Measurements from ENCODE around the gene SLC25A13.

The SLC25A13 gene

DNA sequence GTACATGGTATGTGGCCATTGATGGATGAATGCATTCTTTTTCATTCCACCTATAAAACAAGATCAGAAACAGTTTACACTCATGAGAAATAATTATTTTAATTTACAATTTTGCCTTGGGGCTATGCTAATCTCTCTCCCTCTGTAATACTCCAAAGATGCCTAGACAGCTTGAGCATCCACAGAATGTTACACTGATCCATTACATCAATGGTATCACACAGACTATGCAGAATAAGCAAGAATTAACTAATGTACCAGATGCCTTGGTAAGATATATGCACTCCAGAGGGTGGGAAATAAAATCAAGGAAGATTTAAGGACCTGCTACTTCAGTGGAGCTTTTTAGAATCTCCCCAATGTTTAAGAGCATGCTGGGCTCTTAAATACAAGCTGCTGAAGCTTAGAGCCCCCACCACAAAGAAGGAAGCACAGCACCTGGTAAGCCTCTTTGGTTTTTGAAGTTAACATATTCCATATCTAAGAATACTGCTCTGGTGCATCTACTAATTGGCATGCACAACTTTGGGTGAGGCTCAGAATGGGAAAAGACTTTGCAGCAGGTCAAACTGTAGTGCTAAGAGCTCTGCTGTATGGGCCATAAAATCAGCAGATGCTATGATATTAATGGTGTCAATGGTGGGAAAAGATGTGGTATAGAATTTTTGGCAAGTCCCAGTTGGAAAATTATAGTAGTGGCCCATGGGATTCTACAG lies 219.6 kb downstream of the SLC25A13 start:
- DNase-seq (ENCODE audit: low read depth in 1 of 2, low spot score in 1 of 2): no peak

GRCh38 chr7:96100737-96101136 lies 221.2 kb downstream of the SLC25A13 start:
- no peak for DNase-seq (ENCODE audit: low read depth in 1 of 2, low spot score in 1 of 2)

- DNase-seq (ENCODE audit: low read depth in 1 of 2, low spot score in 1 of 2): no peak
Measured at GRCh38 chr7:96097835-96098234, 224.1 kb downstream of the SLC25A13 start.

DNA sequence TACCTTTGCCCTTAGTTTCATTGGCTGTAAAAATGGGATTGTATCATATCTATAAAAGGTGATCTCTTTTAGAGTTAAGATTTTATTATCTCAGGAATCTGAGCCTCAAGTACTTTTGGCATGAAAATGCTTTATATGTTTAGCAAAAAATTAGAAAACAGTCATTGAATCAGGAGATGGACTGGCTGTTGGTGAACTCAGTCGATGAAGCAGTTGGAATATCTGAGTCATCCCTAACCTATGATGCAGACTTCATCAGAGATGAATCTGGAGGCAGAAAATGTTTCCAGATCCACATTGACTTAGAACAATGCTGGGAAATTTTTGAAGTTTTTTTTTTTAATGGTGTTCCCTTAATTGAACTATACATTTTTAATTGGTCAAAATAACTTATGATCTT lies 228.5 kb downstream of the SLC25A13 start:
- DNase-seq (ENCODE audit: low read depth in 1 of 2, low spot score in 1 of 2): no peak

DNA sequence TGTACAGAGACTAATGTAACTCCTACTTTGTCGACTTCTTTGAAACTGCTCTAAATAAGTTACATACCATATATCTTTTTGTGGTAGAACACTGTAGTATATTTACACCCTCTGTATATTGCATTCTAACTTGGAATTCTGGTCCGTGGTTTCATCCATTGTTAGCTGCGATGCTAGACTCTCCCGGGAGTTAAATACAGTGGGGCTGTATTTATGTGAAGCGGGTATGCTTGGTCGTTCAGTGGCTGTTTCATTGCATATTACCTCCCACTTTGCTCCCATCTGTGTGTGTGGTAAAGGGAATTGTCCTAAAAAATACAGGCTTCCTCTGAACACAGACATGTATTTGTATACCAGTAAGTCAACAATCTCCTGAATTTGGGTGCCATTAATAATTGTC lies 231.1 kb downstream of the SLC25A13 start:
- no peak for DNase-seq (ENCODE audit: low read depth in 1 of 2, low spot score in 1 of 2)

DNA sequence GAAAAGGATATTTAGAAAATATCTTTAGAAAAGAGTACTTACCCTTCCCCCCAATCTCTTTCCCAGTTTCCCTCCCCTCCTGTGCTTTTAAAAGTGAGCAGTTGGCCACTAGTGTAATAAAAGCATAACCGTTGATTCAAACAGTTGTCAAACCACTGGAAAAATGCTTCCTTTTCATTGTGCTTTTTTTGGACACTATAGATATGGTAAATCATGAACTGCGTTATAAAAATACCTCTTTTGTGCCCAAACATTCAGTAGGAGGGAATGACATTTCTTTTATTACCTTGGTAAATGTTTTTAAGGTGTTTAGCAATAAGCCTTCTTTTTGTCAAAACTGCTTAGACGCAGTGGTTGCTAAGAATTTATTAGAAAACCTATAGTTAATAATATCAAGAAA lies 232.4 kb downstream of the SLC25A13 start:
- no peak for DNase-seq (ENCODE audit: low read depth in 1 of 2, low spot score in 1 of 2)

GRCh38 chr7:96088579-96088978 lies 233.3 kb downstream of the SLC25A13 start:
- DNase-seq (ENCODE audit: low read depth in 1 of 2, low spot score in 1 of 2): no peak

DNA sequence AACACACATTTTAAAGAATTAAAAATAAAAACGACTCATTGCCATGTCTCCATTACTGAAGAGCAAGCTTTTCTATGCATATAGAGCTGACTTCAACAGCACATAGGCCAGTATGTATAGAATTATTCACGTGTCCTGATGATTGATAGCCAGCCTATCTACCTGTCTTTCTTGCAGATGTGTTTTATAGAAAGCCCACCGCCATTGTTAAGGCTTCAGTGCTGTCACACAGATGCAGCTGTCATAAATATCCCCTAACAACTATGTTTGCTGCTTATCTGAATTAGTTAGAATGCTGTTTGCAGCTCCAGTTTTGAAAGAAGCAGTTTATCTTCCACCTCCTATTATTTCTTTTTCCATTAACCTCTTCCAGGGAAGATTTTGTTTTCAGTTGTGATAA lies 235.9 kb downstream of the SLC25A13 start:
- DNase-seq (ENCODE audit: low read depth in 1 of 2, low spot score in 1 of 2): no peak

- DNase-seq (ENCODE audit: low read depth in 1 of 2, low spot score in 1 of 2): no peak
Measured at GRCh38 chr7:96084881-96085553, 236.9 kb downstream of the SLC25A13 start.

GRCh38 chr7:96080027-96080426 lies 241.9 kb downstream of the SLC25A13 start:
- DNase-seq (ENCODE audit: low read depth in 1 of 2, low spot score in 1 of 2): no peak

GRCh38 chr7:96076350-96076707 lies 245.6 kb downstream of the SLC25A13 start:
- no peak for DNase-seq (ENCODE audit: low read depth in 1 of 2, low spot score in 1 of 2)

DNA sequence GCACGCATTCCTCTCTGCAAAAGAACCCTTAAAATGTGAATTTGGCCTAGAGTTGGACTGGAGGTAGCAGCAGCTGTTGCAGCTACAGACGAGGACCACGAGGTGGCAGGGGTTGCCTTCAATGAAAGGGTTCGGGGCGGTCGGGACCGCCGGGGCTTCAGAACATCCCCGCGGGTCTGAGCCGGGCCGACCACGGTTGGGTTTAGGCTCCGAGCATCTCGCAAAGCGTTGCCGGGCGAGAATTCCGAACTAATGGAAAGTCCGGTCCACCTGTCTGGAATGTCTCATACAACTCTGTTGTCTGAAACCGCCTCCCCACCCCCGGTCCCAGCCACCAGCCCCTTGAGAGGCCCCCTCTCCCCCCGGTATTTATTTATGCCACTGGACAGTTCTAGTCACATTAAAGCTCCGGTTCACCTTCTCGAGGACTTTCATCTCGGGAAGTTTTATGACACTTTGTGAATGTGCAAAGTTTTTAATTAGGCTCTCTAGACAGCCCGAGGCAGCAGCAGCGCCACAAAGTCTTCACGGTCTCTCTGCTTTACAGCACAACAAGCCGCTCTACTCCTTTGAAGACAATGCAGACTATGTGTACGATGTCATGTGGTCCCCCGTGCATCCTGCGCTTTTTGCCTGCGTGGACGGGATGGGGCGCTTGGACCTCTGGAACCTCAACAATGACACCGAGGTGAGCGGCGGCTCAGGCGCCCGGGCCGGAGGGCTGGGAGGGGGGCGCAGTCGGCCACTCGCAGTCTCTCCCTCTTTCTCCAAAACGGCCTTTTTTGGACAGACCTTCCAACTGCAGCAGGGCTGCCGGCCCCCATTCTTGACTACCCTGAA lies 246.2 kb downstream of the SLC25A13 start:
- DNase-seq (ENCODE audit: low read depth in 1 of 2, low spot score in 1 of 2): peak in 1 of 2 donors; percentile 27

- DNase-seq (ENCODE audit: low read depth in 1 of 2, low spot score in 1 of 2): no peak
Measured at GRCh38 chr7:96074871-96075270, 247.0 kb downstream of the SLC25A13 start.

Measured in stimulated activated CD4-positive, alpha-beta T cell treated with anti-CD3 and anti-CD28 coated beads, Interleukin-15, amount 100 ng/mL, for 1 hour (primary cell).